GM19468 (cell line): ENCODE data around the gene HOXA3.

Experiments used
- ATAC-seq: cut with Tn5 transposase; IDR thresholded peaks from one replicate; pipeline ENCODE4 v1.9.1; 2021; ENCODE audit warnings: mild to moderate bottlenecking, moderate library complexity, moderate number of reproducible peaks; ENCODE audit not compliant: unreplicated experiment; ENCODE audit errors: extremely low read depth

Gene HOXA3

DNA sequence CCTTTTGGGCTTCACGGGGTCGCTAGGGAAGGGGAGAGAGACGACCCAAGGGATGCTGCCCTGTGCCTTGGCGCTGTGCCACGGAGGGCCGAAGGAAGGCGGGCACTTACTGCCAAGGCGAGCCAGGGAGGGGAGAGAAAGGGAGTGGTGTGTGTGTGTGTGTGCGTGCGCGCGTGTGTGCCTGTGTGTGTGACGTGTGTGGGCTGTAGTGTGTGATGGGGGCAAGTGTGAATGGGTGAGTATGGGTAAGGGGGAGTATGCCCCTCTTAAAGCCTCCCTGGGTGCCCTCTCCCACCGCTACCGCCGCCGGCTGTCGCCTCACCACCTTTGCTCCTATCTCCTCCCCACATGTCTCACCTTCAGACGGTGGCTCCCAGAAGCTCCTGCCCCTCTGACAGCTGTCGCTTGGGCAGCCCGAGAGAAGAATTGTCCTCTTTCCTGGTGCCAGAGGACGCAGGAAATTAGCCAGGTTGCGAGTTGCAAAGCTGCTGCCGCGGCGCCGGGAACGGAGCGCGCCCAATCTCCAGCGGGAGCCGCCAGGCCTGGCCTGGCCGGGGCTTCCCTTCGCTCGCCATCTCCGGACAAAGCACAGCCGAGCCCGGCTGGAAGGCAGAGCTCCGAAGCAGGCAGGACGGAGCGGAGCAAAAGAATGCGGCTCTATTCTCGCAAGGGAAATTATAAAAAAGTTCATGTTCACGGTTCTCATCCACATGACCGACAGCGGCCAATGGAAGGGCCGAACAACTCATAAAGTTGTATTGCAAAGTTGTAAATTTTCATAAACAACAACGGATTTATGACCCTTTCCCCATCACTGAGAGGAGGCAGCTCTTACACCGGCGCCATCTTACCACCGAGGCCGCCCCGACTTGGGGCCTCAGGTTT, at the start of gene HOXA3:
Gene HOXA3 (minus strand): TSS at position 653 of the 885 bp plus-strand sequence. CDS start 41,943 bp downstream, outside the sequence.
- no peak for ATAC-seq

DNA sequence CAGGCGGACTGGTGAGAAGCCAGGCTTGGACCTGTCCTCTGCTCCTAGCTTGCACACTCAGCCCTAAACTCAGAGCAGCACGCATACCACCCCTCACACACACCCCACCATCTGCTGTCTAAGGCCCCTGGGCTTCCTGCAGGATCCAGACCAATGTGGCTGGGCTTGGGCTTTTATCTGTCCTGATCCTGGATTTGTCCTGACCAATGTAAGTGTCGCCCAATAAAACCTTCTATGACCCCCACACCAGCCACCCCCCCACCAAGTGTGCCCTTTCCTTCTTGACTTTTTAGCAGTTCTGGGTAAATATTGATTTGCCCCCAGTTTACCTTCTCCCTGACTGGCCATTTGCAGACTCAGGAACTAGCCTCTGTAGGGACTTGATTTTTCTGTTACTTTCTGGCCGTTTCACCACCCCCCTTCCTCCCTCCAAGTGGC, 49.2 kb upstream of the HOXA3 start:
- ATAC-seq: no peak

DNA sequence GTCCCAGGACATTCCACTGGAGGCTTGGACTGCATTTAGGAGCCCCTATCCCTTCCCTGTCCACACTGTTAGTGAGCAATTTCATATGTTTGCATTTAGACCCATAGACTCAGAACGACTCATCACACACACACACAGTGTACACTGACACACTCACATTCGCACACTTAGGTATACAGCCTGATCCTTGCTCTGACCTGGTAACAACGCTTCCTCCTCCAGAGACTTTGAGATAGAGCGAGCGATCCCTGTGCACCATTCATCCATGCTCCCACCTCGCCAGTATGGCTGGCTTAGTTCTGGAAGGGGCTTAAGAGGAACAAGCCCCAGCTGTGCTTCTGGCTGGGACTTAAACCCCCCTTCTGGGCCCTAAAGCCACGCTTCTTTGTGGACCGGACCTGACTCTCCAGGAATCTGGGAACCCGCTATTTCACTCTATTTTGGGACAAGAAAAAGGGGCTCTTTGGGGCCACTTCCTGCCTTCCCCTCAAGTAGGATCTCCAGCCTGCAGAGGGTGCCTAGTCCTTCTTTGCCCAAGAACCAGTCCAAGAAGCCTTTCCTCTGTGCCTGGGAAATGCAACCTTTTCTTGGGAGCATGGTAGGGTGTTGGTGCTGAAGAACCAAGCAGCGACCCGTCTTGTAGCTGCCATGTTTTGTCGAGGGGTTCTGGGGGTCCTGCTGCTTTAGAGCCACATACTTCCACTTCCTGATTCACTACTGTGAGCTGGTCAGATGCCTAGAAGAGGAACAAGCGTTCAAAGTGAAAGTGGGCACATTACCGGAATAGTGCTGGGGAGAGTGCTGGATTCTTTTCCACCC, 48.6 kb upstream of the HOXA3 start:
- no peak for ATAC-seq

GRCh38 chr7:27199849-27200760, 47.7 kb upstream of the HOXA3 start, which contains the start of gene HOXA13:
TSS of gene HOXA13 (minus strand) at chr7:27200091. CDS start at chr7:27200077, 14 bp downstream.
- no peak for ATAC-seq

GRCh38 chr7:27198871-27199801, 46.8 kb upstream of the HOXA3 start:
- ATAC-seq: no peak

DNA sequence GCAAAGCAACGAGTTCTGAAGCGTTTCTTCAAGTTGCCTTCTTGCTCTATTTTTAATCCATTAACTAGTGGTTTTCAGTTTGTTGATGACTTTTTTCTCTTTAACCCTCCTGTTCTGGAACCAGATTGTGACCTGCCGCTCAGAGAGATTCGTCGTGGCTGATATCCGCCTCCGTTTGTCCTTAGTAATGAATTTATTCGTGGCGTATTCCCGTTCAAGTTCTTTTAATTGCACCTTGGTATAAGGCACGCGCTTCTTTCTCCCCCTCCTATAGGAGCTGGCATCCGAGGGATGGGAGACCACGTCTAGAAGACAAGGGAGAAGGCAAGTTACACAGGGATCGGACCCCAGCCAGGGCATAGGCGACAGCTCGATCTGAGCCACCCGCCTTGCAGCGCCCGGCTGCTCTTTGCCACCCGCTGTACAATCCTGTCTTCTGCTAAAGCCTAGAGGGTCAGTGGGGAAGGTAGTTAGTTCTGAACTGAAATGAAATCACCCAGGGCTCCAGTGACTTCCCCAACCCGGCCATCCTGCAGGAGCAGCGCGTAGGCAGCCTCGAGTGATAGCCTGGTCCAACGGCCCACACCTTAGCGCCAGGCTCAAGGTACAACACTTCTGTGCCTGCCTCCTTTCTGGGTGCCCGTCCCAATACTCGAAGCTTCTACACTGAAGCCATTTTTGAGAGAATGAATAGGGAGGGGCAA, 45.9 kb upstream of the HOXA3 start:
- no peak for ATAC-seq

DNA sequence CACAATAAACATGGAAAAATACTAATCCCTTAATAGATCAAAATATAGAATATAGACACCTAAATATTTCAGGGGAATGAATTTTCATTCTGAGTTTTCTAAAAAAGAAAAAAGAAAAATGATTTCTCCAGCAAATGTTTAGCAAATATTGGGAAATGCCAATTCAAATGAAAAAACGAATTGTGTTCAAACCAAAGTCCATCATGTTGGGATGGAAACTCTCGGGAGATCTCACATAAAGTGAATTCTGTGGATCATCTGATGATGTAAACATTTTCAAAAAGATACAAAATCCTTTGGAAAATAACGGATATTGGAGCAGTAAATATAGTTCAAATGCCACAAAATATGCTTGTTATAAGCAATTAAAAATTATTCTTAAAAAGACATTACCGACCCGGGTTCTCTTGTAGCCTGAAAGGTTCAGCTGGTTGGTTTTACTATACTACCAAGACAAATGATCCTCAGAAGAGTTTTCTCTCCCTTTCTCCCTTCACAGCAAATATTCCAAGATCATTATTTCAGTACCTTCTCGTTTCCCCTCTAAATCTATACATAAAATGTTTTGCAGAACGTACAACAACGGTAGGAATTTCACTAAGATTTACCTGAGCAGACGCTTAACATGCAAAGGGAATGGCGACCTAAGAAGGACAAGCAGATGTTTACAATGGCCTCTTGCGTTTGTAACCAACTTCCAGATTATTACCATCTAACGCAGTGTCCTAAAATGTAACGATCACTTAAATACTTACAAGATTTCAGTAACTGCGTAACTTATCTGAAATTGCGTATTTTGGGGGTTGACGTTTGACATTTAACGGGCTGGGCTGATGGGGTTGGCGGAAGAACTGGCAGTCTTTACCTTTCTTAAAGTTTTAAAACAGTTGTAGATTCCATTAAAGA, 45.0 kb upstream of the HOXA3 start:
- ATAC-seq: no peak

DNA sequence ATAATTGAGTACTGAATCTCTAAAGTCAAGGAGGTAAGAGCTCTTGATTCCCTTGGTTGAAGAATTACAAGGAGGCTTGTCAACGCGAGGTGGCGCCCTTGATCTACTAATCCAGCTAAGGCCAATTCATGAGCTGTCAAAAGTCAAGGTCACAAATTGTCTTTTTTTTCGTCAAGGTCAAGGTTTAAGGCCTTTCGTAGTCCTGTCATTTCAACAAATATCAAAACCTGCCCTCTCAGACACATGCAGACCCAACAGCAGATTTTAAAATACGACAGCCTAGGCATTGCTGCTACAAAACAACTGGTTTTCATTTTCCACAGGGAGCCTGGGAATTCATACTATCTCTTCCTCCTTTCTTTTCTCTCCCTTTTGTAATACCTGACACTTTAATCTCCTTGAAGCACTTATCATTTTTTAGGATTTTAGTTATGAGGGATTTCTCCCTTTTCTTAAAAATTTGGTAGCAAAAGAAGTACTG, 43.9 kb upstream of the HOXA3 start:
- ATAC-seq: no peak

- no peak for ATAC-seq
Measured at GRCh38 chr7:27194686-27195379, 42.5 kb upstream of the HOXA3 start.

DNA sequence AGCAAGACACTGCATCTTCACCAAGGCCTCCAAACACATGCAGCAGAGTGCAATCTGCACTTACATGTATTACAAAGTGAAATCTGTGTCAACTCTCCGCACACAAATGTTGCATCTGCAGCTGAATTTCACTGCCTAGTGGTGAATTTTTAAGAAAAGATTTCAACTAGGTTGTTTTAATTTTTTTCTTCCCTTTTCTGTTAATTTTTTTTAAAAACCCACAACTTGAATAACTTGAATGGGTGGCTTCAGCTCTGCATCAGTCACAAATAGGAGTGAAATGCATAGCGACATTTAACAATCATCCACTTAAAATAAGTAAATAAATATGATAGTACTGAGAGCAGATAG, 41.6 kb upstream of the HOXA3 start:
- no peak for ATAC-seq

DNA sequence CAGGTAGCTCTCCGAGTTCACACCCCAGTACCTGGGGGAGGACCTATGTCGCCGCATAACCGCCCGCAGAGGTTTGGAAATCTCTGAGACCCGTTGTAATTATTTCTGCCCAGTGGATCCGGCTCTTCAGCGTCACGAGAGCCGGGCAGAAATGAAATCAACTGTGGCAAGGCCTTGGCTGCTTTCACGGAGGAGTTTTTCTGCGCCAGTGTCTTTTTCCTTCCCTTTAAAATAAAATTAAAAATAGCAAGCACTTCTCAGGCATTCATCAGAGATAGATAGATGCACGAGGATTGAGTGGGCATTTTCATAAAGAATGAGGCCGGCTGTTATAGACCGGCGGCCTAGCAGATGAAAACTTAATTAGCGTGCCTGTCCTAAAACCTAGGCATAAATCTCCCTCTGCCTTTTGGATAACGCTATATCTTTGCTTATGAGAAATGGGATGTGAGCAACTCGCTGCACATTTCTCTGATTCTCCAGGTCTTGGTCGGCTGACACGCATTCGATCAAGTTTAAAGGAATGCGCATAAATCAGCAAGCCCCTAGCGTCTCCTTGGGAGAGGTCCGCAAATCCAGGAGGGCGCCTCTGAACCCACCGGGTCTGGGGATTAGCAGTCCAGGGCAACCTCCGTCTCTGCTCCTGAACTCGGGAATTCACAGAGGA, 41.1 kb upstream of the HOXA3 start:
- no peak for ATAC-seq

GRCh38 chr7:27192546-27193334, 40.4 kb upstream of the HOXA3 start:
- ATAC-seq: no peak

DNA sequence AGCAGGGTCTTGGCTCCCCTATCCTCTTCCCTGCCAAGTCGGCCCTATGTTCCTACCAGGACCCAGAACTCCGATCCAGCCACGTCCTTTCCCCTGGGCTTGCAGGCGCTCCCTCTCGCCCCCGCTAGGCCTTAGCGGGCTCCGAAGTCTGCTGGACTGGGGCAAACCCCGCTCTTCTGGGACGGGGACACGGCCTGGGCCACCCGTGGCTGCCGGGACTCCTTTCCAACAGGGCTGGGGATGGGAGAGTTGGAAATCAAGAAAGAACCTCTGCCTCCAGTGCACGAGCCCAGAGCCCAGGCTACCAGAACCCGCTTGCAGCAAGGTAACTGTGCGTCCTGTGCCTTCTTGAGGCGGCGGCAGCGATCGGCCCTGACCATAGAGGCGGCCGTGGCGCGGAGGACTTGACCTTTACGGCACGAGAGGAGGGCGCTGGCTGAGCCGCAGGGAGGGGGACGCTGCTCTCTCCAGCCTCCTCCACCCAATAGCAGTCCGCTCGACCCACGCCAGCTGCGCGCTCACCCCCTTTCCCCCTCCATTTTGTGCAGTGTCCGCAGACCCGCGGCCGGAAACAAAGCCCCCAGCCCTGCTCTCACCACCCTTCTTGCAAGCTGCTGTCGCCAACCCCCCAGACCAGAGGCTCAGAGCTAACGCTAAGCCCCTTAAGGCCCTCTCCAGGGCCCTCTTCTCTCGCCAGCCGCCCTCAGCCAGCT, 39.6 kb upstream of the HOXA3 start:
- no peak for ATAC-seq

DNA sequence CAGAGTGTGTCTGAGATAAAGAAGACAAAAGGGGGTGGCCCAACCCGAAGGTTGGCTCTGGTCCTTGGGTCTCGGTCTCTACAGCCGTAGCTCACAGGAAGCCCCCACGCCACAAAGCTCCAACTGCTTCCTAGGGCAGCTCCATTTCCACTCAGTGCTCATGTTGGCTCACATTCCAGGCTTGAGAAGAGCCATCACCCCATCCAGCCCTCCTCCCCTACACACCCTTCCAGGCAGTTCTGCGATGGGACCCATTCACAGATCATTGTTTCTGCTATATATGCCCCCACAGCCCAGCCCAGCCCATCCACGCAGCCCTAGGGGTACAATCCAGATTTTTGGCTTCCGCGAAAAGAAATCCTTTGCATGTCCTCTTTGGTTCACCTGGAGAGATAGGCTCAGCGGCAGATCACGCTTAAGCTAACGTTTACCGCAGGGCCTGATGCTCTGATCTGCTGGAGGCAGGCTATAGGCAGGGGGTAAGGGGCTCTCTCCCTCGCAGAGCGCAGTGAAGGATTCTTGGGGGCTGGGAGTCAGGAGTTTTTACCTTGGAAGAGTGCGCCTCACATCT, 38.9 kb upstream of the HOXA3 start:
- no peak for ATAC-seq
